ENCODE data around the gene CYS1.

DNA sequence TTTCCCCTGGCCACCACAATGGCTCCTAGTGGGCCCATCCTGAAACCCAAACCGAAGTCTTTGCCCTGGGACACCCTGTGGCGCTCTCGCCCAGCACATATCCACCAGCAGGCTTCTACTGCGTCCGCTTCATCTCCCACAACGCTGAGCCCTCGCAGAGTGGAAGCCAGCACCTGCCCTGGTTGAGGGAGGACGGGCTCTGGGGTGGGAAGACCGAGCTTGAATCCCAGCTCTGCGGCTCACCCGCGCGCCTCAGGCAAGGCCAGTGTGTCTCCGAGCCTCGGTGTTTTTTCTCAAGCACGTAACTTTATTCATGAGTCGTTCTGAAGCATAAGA lies 21.2 kb downstream of the CYS1 start:
- TF ChIP-seq, protein P1, sequence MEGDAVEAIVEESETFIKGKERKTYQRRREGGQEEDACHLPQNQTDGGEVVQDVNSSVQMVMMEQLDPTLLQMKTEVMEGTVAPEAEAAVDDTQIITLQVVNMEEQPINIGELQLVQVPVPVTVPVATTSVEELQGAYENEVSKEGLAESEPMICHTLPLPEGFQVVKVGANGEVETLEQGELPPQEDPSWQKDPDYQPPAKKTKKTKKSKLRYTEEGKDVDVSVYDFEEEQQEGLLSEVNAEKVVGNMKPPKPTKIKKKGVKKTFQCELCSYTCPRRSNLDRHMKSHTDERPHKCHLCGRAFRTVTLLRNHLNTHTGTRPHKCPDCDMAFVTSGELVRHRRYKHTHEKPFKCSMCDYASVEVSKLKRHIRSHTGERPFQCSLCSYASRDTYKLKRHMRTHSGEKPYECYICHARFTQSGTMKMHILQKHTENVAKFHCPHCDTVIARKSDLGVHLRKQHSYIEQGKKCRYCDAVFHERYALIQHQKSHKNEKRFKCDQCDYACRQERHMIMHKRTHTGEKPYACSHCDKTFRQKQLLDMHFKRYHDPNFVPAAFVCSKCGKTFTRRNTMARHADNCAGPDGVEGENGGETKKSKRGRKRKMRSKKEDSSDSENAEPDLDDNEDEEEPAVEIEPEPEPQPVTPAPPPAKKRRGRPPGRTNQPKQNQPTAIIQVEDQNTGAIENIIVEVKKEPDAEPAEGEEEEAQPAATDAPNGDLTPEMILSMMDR (IDR thresholded peaks at IDR 0.05), result no peak
- TF ChIP-seq EP300 (IDR thresholded peaks at IDR 0.05; ENCODE audit: low read depth) (no peak), POLR2A (IDR thresholded peaks at IDR 0.05) (no peak)
